GM23338 (cell line): ENCODE measurements around the gene ELN. TPM values are rescaled to one million over a fixed set of nuclear protein-coding genes. Genes with fewer than 3 reads are reported as not detected.

Source experiments
- ATAC-seq: fragments of 200-7000 bp; cut with Tn5 transposase; 3 replicates; pipeline ENCODE4 v1.9.1; 2020
- DNase-seq: peaks from one replicate; pipeline ENCODE4 v3.0.0-alpha.2; 2015; ENCODE audit warnings: low spot score
- H2AFZ ChIP-seq: fragments of 200-600 bp; sonication (generic); 2 replicates; pipeline ENCODE4 v1.8.0; 2016; ENCODE audit warnings: antibody characterized with exemption, mild to moderate bottlenecking, moderate library complexity
- H3F3A ChIP-seq: fragments of 200-600 bp; sonication (generic); replicated peaks from 2 replicates; pipeline ENCODE4 v1.8.0; 2017; ENCODE audit warnings: antibody characterized with exemption, mixed run types, low read depth
- H3K27ac ChIP-seq: fragments of 200-600 bp; sonication (generic); 2 replicates; pipeline ENCODE4 v1.6.1; 2016; ENCODE audit warnings: low read depth
- H3K27me3 ChIP-seq: fragments of 200-600 bp; sonication (generic); 2 replicates; pipeline ENCODE4 v1.8.0; 2016; ENCODE audit warnings: mild to moderate bottlenecking, mixed run types, moderate library complexity; ENCODE audit not compliant: insufficient read depth
- H3K36me3 ChIP-seq: fragments of 200-600 bp; sonication (generic); 2 replicates; pipeline ENCODE4 v1.8.0; 2016; ENCODE audit warnings: mild to moderate bottlenecking; ENCODE audit not compliant: insufficient read depth
- H3K4me1 ChIP-seq: fragments of 200-600 bp; sonication (generic); 2 replicates; pipeline ENCODE4 v1.8.0; 2016; ENCODE audit warnings: mild to moderate bottlenecking, moderate library complexity; ENCODE audit not compliant: insufficient read depth
- H3K4me2 ChIP-seq: fragments of 200-600 bp; sonication (generic); 2 replicates; pipeline ENCODE4 v1.7.1; 2017; ENCODE audit warnings: mixed run types
- H3K4me3 ChIP-seq: fragments of 200-600 bp; sonication (generic); 2 replicates; pipeline ENCODE4 v1.6.1; 2016; ENCODE audit warnings: mixed run types
- H3K79me2 ChIP-seq: fragments of 200-600 bp; sonication (generic); replicated peaks from 2 replicates; pipeline ENCODE4 v1.8.0; 2017; ENCODE audit warnings: mild to moderate bottlenecking; ENCODE audit not compliant: insufficient read depth
- H3K9me2 ChIP-seq: fragments of 200-600 bp; sonication (generic); 2 replicates; pipeline ENCODE4 v1.8.0; 2017; ENCODE audit not compliant: insufficient read depth
- H4K20me1 ChIP-seq: fragments of 200-600 bp; sonication (generic); replicated peaks from 2 replicates; pipeline ENCODE4 v1.8.0; 2017; ENCODE audit warnings: mild to moderate bottlenecking; ENCODE audit not compliant: insufficient read depth
- H3K27ac Mint-ChIP-seq: 2 replicates; pipeline ENCODE4 v1.8.0; 2020; ENCODE audit warnings: inconsistent platforms, mild to moderate bottlenecking, moderate library complexity, mixed read lengths
- H3K27me3 Mint-ChIP-seq: 3 replicates; pipeline ENCODE4 v1.8.0; 2022; ENCODE audit warnings: low read depth, mild to moderate bottlenecking, moderate library complexity, mixed read lengths, inconsistent platforms; ENCODE audit not compliant: insufficient read depth, poor library complexity
- H3K36me3 Mint-ChIP-seq: 3 replicates; pipeline ENCODE4 v1.8.0; 2021; ENCODE audit warnings: low read depth, mild to moderate bottlenecking, inconsistent platforms, moderate library complexity, mixed read lengths
- H3K4me1 Mint-ChIP-seq: 3 replicates; pipeline ENCODE4 v1.8.0; 2020; ENCODE audit warnings: mild to moderate bottlenecking, inconsistent platforms, mixed read lengths
- H3K4me3 Mint-ChIP-seq: 3 replicates; pipeline ENCODE4 v1.8.0; 2021; ENCODE audit warnings: moderate library complexity, mild to moderate bottlenecking, inconsistent platforms, mixed read lengths
- H3K9me3 Mint-ChIP-seq: 3 replicates; pipeline ENCODE4 v1.8.0; 2020; ENCODE audit warnings: moderate library complexity, mild to moderate bottlenecking, inconsistent platforms, mixed read lengths
- EZH2 ChIP-seq: fragments of 200-600 bp; sonication (generic); IDR thresholded peaks from one replicate; pipeline ENCODE4 v1.8.0; 2017; ENCODE audit warnings: antibody characterized with exemption, mild to moderate bottlenecking, low read depth; ENCODE audit not compliant: unreplicated experiment
- POLR2AphosphoS5 ChIP-seq: IDR thresholded peaks from 2 replicates; pipeline ENCODE4 v1.6.1; 2016; ENCODE audit warnings: antibody characterized with exemption, low read depth
- STAT1 ChIP-seq: IDR thresholded peaks from one replicate; pipeline ENCODE4 v1.6.1; 2016; ENCODE audit warnings: antibody characterized with exemption; ENCODE audit not compliant: unreplicated experiment
- ZNF331 ChIP-seq: fragments of 250-450 bp; sonication (Bioruptor Pico); IDR thresholded peaks from 2 replicates; pipeline ENCODE4 v1.5.0; 2020; ENCODE audit warnings: low read depth, mild to moderate bottlenecking, moderate library complexity
- polyA plus RNA-seq: library from polyadenylated mRNA; unstranded; fragments of >200 nt; fragmentation: Nextera tagmentation; extraction: Ambion mirVana; gene quantifications from 2 replicates; pipeline ENCODE4 v1.2.1, GENCODE V29; 2016
- total RNA-seq: library from RNA; depleted of rRNA; stranded (reverse); fragments of >200 nt; shearing (Covaris generic); gene quantifications from 2 replicates; pipeline ENCODE4 v1.2.3, GENCODE V29; 2014
- TF ChIP-seq, protein P1 (sequence below), 2 experiments: fragments of 200-600 bp in 1 of 2; sonication (generic) in 1 of 2; conservative IDR thresholded peaks; 2 replicates each; pipeline versions ENCODE4 v1.5.1 to v1.6.1; 2016 to 2017; ENCODE audit warnings: antibody characterized with exemption in 2 of 2, low read depth in 2 of 2, mild to moderate bottlenecking in 2 of 2, moderate library complexity in 1 of 2
- TF ChIP-seq, protein P2 (sequence below): IDR thresholded peaks from one replicate; pipeline ENCODE4 v1.6.1; 2018; ENCODE audit warnings: antibody characterized with exemption; ENCODE audit not compliant: unreplicated experiment
- TF ChIP-seq, protein P3 (sequence below): fragments of 250-450 bp; sonication (Bioruptor Pico); IDR thresholded peaks from 2 replicates; pipeline ENCODE4 v1.5.0; 2020; ENCODE audit warnings: mild to moderate bottlenecking, moderate library complexity
- TF ChIP-seq, protein P4 (sequence below): IDR thresholded peaks from 2 replicates; pipeline ENCODE4 v1.6.1; 2016; ENCODE audit warnings: antibody characterized with exemption

Gene ELN
- total and polyA plus RNA-seq, 2 experiments from 2014 or later = 1.1 to 5.6 TPM

DNA sequence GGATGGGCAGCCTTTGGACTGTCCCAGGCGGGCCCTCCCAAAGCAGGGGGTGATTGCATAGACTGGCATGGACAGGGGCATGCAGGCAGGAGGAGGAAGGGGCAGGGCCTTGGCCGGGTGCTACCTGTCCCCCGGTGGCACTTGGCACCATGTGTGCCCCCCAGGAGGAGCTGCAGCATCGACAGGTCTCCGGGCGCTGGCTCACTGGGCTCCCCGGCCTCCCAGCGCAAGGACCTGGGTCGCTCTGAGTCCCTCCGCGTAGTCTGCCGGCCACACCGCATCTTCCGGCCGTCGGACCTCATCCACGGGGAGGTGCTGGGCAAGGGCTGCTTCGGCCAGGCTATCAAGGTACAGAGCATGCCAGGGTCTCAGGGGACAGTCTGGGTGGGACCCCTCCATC is 78.9 kb downstream of the ELN start (continued):
- no peak for TF ChIP-seq ZNF331
- TF ChIP-seq STAT1 = no peak
- no peak for TF ChIP-seq EZH2
- TF ChIP-seq POLR2AphosphoS5 = no peak
- TF ChIP-seq, protein P1, sequence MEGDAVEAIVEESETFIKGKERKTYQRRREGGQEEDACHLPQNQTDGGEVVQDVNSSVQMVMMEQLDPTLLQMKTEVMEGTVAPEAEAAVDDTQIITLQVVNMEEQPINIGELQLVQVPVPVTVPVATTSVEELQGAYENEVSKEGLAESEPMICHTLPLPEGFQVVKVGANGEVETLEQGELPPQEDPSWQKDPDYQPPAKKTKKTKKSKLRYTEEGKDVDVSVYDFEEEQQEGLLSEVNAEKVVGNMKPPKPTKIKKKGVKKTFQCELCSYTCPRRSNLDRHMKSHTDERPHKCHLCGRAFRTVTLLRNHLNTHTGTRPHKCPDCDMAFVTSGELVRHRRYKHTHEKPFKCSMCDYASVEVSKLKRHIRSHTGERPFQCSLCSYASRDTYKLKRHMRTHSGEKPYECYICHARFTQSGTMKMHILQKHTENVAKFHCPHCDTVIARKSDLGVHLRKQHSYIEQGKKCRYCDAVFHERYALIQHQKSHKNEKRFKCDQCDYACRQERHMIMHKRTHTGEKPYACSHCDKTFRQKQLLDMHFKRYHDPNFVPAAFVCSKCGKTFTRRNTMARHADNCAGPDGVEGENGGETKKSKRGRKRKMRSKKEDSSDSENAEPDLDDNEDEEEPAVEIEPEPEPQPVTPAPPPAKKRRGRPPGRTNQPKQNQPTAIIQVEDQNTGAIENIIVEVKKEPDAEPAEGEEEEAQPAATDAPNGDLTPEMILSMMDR (conservative IDR thresholded peaks at IDR 0.05; ENCODE audit: low read depth in 2 of 2) = no peak
- TF ChIP-seq, protein P2, sequence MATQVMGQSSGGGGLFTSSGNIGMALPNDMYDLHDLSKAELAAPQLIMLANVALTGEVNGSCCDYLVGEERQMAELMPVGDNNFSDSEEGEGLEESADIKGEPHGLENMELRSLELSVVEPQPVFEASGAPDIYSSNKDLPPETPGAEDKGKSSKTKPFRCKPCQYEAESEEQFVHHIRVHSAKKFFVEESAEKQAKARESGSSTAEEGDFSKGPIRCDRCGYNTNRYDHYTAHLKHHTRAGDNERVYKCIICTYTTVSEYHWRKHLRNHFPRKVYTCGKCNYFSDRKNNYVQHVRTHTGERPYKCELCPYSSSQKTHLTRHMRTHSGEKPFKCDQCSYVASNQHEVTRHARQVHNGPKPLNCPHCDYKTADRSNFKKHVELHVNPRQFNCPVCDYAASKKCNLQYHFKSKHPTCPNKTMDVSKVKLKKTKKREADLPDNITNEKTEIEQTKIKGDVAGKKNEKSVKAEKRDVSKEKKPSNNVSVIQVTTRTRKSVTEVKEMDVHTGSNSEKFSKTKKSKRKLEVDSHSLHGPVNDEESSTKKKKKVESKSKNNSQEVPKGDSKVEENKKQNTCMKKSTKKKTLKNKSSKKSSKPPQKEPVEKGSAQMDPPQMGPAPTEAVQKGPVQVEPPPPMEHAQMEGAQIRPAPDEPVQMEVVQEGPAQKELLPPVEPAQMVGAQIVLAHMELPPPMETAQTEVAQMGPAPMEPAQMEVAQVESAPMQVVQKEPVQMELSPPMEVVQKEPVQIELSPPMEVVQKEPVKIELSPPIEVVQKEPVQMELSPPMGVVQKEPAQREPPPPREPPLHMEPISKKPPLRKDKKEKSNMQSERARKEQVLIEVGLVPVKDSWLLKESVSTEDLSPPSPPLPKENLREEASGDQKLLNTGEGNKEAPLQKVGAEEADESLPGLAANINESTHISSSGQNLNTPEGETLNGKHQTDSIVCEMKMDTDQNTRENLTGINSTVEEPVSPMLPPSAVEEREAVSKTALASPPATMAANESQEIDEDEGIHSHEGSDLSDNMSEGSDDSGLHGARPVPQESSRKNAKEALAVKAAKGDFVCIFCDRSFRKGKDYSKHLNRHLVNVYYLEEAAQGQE = no peak

DNA sequence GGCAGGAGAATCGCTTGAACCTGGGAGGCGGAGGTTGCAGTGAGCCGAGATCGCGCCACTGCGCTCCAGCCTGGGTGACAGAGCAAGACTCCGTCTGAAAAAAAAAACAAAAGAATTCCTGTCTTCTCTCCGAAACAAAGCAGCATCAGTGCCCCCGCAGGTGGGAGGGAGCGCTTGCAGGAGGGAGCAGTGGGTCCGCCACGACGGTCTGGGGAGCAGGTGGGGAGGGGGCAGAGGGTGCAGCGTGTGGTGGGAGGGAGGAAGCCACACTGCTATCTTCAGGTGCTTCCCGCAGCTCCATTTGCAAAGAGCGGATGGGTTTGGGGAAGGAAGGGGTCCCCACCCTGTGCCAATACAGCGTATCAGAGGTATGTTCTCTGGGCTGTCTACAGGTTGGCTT is 87.4 kb downstream of the ELN start:
- Histone ChIP-seq H3K4me1 (no peaks in the 10 kb centered on the region), H4K20me1 (no peaks in the 10 kb centered on the region), H3K4me2 (no peak overlapping the region; the same call in 1 of the 2 replicates), H3K79me2 (no peaks in the 10 kb centered on the region), H3K4me3 (no peak overlapping the region), H3K27me3 (no peaks in the 10 kb centered on the region), H2AFZ (no peak overlapping the region), H3F3A (no peaks in the 10 kb centered on the region; the same call in 1 of the 2 replicates), H3K9me2 (no peaks in the 10 kb centered on the region), H3K27ac (peak overlapping the region; percentile 63; the same call in 1 of the 2 replicates), H3K36me3 (no peaks in the 10 kb centered on the region; the same call in 1 of the 2 replicates)
- TF ChIP-seq, protein P3, sequence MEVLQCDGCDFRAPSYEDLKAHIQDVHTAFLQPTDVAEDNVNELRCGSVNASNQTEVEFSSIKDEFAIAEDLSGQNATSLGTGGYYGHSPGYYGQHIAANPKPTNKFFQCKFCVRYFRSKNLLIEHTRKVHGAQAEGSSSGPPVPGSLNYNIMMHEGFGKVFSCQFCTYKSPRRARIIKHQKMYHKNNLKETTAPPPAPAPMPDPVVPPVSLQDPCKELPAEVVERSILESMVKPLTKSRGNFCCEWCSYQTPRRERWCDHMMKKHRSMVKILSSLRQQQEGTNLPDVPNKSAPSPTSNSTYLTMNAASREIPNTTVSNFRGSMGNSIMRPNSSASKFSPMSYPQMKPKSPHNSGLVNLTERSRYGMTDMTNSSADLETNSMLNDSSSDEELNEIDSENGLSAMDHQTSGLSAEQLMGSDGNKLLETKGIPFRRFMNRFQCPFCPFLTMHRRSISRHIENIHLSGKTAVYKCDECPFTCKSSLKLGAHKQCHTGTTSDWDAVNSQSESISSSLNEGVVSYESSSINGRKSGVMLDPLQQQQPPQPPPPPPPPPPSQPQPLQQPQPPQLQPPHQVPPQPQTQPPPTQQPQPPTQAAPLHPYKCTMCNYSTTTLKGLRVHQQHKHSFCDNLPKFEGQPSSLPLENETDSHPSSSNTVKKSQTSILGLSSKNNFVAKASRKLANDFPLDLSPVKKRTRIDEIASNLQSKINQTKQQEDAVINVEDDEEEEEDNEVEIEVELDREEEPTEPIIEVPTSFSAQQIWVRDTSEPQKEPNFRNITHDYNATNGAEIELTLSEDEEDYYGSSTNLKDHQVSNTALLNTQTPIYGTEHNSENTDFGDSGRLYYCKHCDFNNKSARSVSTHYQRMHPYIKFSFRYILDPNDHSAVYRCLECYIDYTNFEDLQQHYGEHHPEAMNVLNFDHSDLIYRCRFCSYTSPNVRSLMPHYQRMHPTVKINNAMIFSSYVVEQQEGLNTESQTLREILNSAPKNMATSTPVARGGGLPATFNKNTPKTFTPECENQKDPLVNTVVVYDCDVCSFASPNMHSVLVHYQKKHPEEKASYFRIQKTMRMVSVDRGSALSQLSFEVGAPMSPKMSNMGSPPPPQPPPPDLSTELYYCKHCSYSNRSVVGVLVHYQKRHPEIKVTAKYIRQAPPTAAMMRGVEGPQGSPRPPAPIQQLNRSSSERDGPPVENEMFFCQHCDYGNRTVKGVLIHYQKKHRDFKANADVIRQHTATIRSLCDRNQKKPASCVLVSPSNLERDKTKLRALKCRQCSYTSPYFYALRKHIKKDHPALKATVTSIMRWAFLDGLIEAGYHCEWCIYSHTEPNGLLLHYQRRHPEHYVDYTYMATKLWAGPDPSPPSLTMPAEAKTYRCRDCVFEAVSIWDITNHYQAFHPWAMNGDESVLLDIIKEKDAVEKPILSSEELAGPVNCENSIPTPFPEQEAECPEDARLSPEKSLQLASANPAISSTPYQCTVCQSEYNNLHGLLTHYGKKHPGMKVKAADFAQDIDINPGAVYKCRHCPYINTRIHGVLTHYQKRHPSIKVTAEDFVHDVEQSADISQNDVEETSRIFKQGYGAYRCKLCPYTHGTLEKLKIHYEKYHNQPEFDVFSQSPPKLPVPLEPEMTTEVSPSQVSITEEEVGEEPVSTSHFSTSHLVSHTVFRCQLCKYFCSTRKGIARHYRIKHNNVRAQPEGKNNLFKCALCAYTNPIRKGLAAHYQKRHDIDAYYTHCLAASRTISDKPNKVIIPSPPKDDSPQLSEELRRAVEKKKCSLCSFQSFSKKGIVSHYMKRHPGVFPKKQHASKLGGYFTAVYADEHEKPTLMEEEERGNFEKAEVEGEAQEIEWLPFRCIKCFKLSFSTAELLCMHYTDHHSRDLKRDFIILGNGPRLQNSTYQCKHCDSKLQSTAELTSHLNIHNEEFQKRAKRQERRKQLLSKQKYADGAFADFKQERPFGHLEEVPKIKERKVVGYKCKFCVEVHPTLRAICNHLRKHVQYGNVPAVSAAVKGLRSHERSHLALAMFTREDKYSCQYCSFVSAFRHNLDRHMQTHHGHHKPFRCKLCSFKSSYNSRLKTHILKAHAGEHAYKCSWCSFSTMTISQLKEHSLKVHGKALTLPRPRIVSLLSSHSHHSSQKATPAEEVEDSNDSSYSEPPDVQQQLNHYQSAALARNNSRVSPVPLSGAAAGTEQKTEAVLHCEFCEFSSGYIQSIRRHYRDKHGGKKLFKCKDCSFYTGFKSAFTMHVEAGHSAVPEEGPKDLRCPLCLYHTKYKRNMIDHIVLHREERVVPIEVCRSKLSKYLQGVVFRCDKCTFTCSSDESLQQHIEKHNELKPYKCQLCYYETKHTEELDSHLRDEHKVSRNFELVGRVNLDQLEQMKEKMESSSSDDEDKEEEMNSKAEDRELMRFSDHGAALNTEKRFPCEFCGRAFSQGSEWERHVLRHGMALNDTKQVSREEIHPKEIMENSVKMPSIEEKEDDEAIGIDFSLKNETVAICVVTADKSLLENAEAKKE (CRISPR knock-in tag) = no peak
- TF ChIP-seq, protein P4, sequence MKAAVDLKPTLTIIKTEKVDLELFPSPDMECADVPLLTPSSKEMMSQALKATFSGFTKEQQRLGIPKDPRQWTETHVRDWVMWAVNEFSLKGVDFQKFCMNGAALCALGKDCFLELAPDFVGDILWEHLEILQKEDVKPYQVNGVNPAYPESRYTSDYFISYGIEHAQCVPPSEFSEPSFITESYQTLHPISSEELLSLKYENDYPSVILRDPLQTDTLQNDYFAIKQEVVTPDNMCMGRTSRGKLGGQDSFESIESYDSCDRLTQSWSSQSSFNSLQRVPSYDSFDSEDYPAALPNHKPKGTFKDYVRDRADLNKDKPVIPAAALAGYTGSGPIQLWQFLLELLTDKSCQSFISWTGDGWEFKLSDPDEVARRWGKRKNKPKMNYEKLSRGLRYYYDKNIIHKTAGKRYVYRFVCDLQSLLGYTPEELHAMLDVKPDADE = no peak
- TF ChIP-seq, protein P1 (conservative IDR thresholded peaks at IDR 0.05; ENCODE audit: low read depth in 2 of 2) = peak; percentile 22 to 48; a peak in 3 of 4 replicates
- TF ChIP-seq EZH2 = no peak
- Mint-ChIP-seq H3K4me3 (no peak overlapping the region), H3K27ac (0 out of 2 replicates have a peak overlapping the region, but pooled peaks have one; percentile 36), H3K36me3 (peaks cover 71% of the 10 kb centered on the region), H3K27me3 (peaks cover 10% of the 10 kb centered on the region), H3K9me3 (peaks cover 3% of the 10 kb centered on the region; the same call in 1 of the 3 replicates), H3K4me1 (no peaks in the 10 kb centered on the region)
- DNase-seq (peak; percentile 88), ATAC-seq (peak; percentile 96)
